ENCODE data around the gene OTUD6A. TPM values are rescaled to one million over a fixed set of nuclear protein-coding genes. Genes with fewer than 3 reads are reported as not detected.

OTUD6A gene
- total RNA-seq, 2 donors from 2014 or later = not detected

GRCh38 chrX:70025464-70025863, 36.8 kb upstream of the OTUD6A start:
- no peak for DNase-seq (ENCODE audit: low spot score)
- Histone ChIP-seq H3K27ac (no peak overlapping the region), H3K9me3 (no peaks in the 10 kb centered on the region), H3K36me3 (no peaks in the 10 kb centered on the region), H3K27me3 (no peaks in the 10 kb centered on the region), H3K4me1 (peaks cover 0 to 16% of the 10 kb centered on the region in 2 donors), H3K4me3 (no peak overlapping the region)
- TF ChIP-seq CTCF (IDR thresholded peaks at IDR 0.05) = no peak

- H3K9me3 ChIP-seq = no peaks in the 10 kb centered on the region
- no peak overlapping the region for H3K4me3 ChIP-seq
- TF ChIP-seq CTCF (IDR thresholded peaks at IDR 0.05) = no peak
- no peaks in the 10 kb centered on the region for H3K36me3 ChIP-seq
- H3K4me1 ChIP-seq = peaks cover 0 to 16% of the 10 kb centered on the region in 2 donors
- no peak for DNase-seq (ENCODE audit: low spot score)
- H3K27me3 ChIP-seq = no peaks in the 10 kb centered on the region
- no peak overlapping the region for H3K27ac ChIP-seq
Observed at GRCh38 chrX:70026112-70026850, 36.0 kb upstream of the OTUD6A start.

- no peak for TF ChIP-seq CTCF (IDR thresholded peaks at IDR 0.05)
- H3K27ac ChIP-seq = no peak overlapping the region
- H3K36me3 ChIP-seq = no peaks in the 10 kb centered on the region
- no peak overlapping the region for H3K4me3 ChIP-seq
- no peaks in the 10 kb centered on the region for H3K27me3 ChIP-seq
- H3K4me1 ChIP-seq = peaks cover 0 to 16% of the 10 kb centered on the region in 2 donors
- no peak for DNase-seq (ENCODE audit: low spot score)
- H3K9me3 ChIP-seq = no peaks in the 10 kb centered on the region
Observed at GRCh38 chrX:70026851-70027200, 35.4 kb upstream of the OTUD6A start.

GRCh38 chrX:70029863-70030262, 32.4 kb upstream of the OTUD6A start:
- Histone ChIP-seq H3K36me3 (no peaks in the 10 kb centered on the region), H3K27me3 (no peaks in the 10 kb centered on the region), H3K4me3 (no peak overlapping the region), H3K27ac (no peak overlapping the region), H3K4me1 (peaks cover 0 to 14% of the 10 kb centered on the region in 2 donors), H3K9me3 (no peaks in the 10 kb centered on the region)
- TF ChIP-seq CTCF (IDR thresholded peaks at IDR 0.05) = no peak
- no peak for DNase-seq (ENCODE audit: low spot score)

- Histone ChIP-seq H3K4me3 (no peak overlapping the region), H3K9me3 (no peaks in the 10 kb centered on the region), H3K4me1 (peaks cover 0 to 9% of the 10 kb centered on the region in 2 donors), H3K27me3 (no peaks in the 10 kb centered on the region), H3K36me3 (no peaks in the 10 kb centered on the region), H3K27ac (no peak overlapping the region)
- TF ChIP-seq CTCF (IDR thresholded peaks at IDR 0.05) = peak; percentile 72 to 79
- DNase-seq (ENCODE audit: low spot score) = no peak
Observed at GRCh38 chrX:70030301-70030767, 31.9 kb upstream of the OTUD6A start.

- H3K27ac ChIP-seq = no peak overlapping the region
- H3K36me3 ChIP-seq = no peaks in the 10 kb centered on the region
- H3K9me3 ChIP-seq = no peaks in the 10 kb centered on the region
- no peaks in the 10 kb centered on the region for H3K27me3 ChIP-seq
- no peak overlapping the region for H3K4me3 ChIP-seq
- no peak for TF ChIP-seq CTCF (IDR thresholded peaks at IDR 0.05)
- H3K4me1 ChIP-seq = no peaks in the 10 kb centered on the region
- DNase-seq (ENCODE audit: low spot score) = no peak
Observed at GRCh38 chrX:70032792-70033191, 29.5 kb upstream of the OTUD6A start.
